ENCODE results near the gene SLC16A5. TPM values are rescaled to one million over a fixed set of nuclear protein-coding genes. Genes with fewer than 3 reads are reported as not detected.

SLC16A5 gene
- total RNA-seq, 2 donors from 2014 or later, result 28.8 to 54.0 TPM

- no peaks in the 10 kb centered on the region for H3K27me3 ChIP-seq (ENCODE audit: control insufficient read depth, insufficient read depth, low read length, poor library complexity, severe bottlenecking)
- no peaks in the 10 kb centered on the region for H3K9me3 ChIP-seq (ENCODE audit: control insufficient read depth, low read length)
- H3K4me1 ChIP-seq (ENCODE audit: control insufficient read depth, insufficient read depth, low read length), result no peaks in the 10 kb centered on the region
- TF ChIP-seq CTCF (conservative IDR thresholded peaks at IDR 0.05), result no peak
- Mint-ChIP-seq H3K9me3 (no peaks in the 10 kb centered on the region), H3K4me3 (no peak overlapping the region), H3K27ac (peak overlapping the region; percentile 45), H3K4me1 (peaks cover 13% of the 10 kb centered on the region), H3K27me3 (ENCODE audit: insufficient read depth) (no peaks in the 10 kb centered on the region), H3K36me3 (ENCODE audit: low read depth) (peaks cover 56% of the 10 kb centered on the region)
- DNase-seq, result no peak
- H3K4me3 ChIP-seq (ENCODE audit: low read length), result no peak overlapping the region
- WGBS, 2 experiments (ENCODE audit: insufficient coverage in 1 of 2, insufficient read length in 1 of 2), result 94 to 96% methylated on average over 6 of the region's 6 CpGs
- H3K27ac ChIP-seq (ENCODE audit: low read depth, low read length), result no peak overlapping the region
- H3K36me3 ChIP-seq (ENCODE audit: control insufficient read depth, insufficient read depth, low read length), result peaks cover 65% of the 10 kb centered on the region
- H3K9ac ChIP-seq (ENCODE audit: extremely low read depth, low read length, poor library complexity, severe bottlenecking), result no peak overlapping the region
Measured at GRCh38 chr17:75147878-75148546, 60.3 kb downstream of the SLC16A5 start.

- H3K9me3 ChIP-seq (ENCODE audit: control insufficient read depth, low read length), result no peaks in the 10 kb centered on the region
- H3K4me3 ChIP-seq (ENCODE audit: low read length), result peak overlapping the region; percentile 94
- H3K4me1 Mint-ChIP-seq, result peaks cover 21% of the 10 kb centered on the region
- H3K27me3 ChIP-seq (ENCODE audit: control insufficient read depth, insufficient read depth, low read length, poor library complexity, severe bottlenecking), result no peaks in the 10 kb centered on the region
- peaks cover 3% of the 10 kb centered on the region for H3K4me1 ChIP-seq (ENCODE audit: control insufficient read depth, insufficient read depth, low read length)
- H3K9ac ChIP-seq (ENCODE audit: extremely low read depth, low read length, poor library complexity, severe bottlenecking), result peak overlapping the region; percentile 91
- peaks cover 27% of the 10 kb centered on the region for H3K36me3 ChIP-seq (ENCODE audit: control insufficient read depth, insufficient read depth, low read length)
- WGBS, 2 experiments (ENCODE audit: insufficient coverage in 1 of 2, insufficient read length in 1 of 2), result 76% methylated on average over 6 of the region's 6 CpGs; no CpG with 5 or more reads in 1 of the 2 experiments
- H3K27me3 Mint-ChIP-seq (ENCODE audit: insufficient read depth), result no peaks in the 10 kb centered on the region
- TF ChIP-seq CTCF (conservative IDR thresholded peaks at IDR 0.05), result no peak
- peaks cover 24% of the 10 kb centered on the region for H3K36me3 Mint-ChIP-seq (ENCODE audit: low read depth)
- H3K9me3 Mint-ChIP-seq, result no peaks in the 10 kb centered on the region
- peak overlapping the region; percentile 92 for H3K27ac Mint-ChIP-seq
- H3K27ac ChIP-seq (ENCODE audit: low read depth, low read length), result no peak overlapping the region
- H3K4me3 Mint-ChIP-seq, result peak overlapping the region; percentile 96
- DNase-seq, result no peak
Measured at GRCh38 chr17:75151930-75152329, 64.2 kb downstream of the SLC16A5 start.

GRCh38 chr17:75152523-75152921, 64.8 kb downstream of the SLC16A5 start:
- Histone ChIP-seq H3K4me1 (ENCODE audit: control insufficient read depth, insufficient read depth, low read length) (peaks cover 3% of the 10 kb centered on the region), H3K4me3 (ENCODE audit: low read length) (peak overlapping the region; percentile 94), H3K27ac (ENCODE audit: low read depth, low read length) (peak overlapping the region; percentile 14), H3K27me3 (ENCODE audit: control insufficient read depth, insufficient read depth, low read length, poor library complexity, severe bottlenecking) (no peaks in the 10 kb centered on the region), H3K36me3 (ENCODE audit: control insufficient read depth, insufficient read depth, low read length) (peaks cover 27% of the 10 kb centered on the region), H3K9me3 (ENCODE audit: control insufficient read depth, low read length) (no peaks in the 10 kb centered on the region), H3K9ac (ENCODE audit: extremely low read depth, low read length, poor library complexity, severe bottlenecking) (peak overlapping the region; percentile 91)
- Mint-ChIP-seq H3K4me1 (peaks cover 21% of the 10 kb centered on the region), H3K27ac (peak overlapping the region; percentile 92), H3K9me3 (no peaks in the 10 kb centered on the region), H3K36me3 (ENCODE audit: low read depth) (peaks cover 18% of the 10 kb centered on the region), H3K4me3 (peak overlapping the region; percentile 96), H3K27me3 (ENCODE audit: insufficient read depth) (no peaks in the 10 kb centered on the region)
- no peak for DNase-seq
- TF ChIP-seq CTCF (conservative IDR thresholded peaks at IDR 0.05), result no peak
- WGBS, 2 experiments (ENCODE audit: insufficient coverage in 1 of 2, insufficient read length in 1 of 2), result 15 to 21% methylated on average over 5 of the region's 6 CpGs

Measured in endodermal cell (in vitro differentiated cells).